SU-DHL-6 (cell line): Measurements from ENCODE around the gene RASA3.

ENCODE experiments used
- CTCF ChIP-seq: fragments of 200-600 bp; sonication (generic); IDR thresholded peaks from one replicate; pipeline ENCODE4 v1.5.1; 2017; ENCODE audit warnings: antibody characterized with exemption, mild to moderate bottlenecking, low read length, moderate library complexity; ENCODE audit not compliant: insufficient read depth, poor library complexity, severe bottlenecking
- EZH2phosphoT487 ChIP-seq: fragments of 200-600 bp; sonication (generic), shearing (Covaris generic); conservative IDR thresholded peaks from 2 replicates; pipeline ENCODE4 v1.6.1; 2018; ENCODE audit warnings: mild to moderate bottlenecking, antibody characterized with exemption, low read length, moderate library complexity, mixed read lengths

GRCh38 chr13:114015969-114016295 is 116.5 kb downstream of the RASA3 start:
- no peak for TF ChIP-seq CTCF
- no peak for TF ChIP-seq EZH2phosphoT487
